Effector memory CD4-positive, alpha-beta T cell (primary cell): ENCODE results near the gene TMEM45B.
"Not testable (repeated sequence)": the region's sequence is repeated elsewhere in the genome, so short reads cannot be mapped to it uniquely, and the experiment has no call there.

ENCODE experiments used
- DNase-seq, 3 donors: peaks; one replicate each; pipeline ENCODE4 v3.0.0-alpha.2; 2020
- H3K27ac ChIP-seq: 2 replicates; pipeline ENCODE4 v1.7.0; 2013; ENCODE audit warnings: mild to moderate bottlenecking, low read length, moderate library complexity; ENCODE audit not compliant: insufficient read depth, poor library complexity, severe bottlenecking
- H3K27me3 ChIP-seq: replicated peaks from 2 replicates; pipeline ENCODE4 v1.7.0; 2013; ENCODE audit warnings: mild to moderate bottlenecking, low read length; ENCODE audit not compliant: insufficient read depth, control insufficient read depth, poor library complexity, severe bottlenecking
- H3K36me3 ChIP-seq: 2 replicates; pipeline ENCODE4 v1.7.0; 2013; ENCODE audit warnings: mild to moderate bottlenecking, low read length, moderate library complexity; ENCODE audit not compliant: control insufficient read depth, insufficient read depth
- H3K4me1 ChIP-seq: 2 replicates; pipeline ENCODE4 v1.7.0; 2013; ENCODE audit warnings: low read length, mild to moderate bottlenecking; ENCODE audit not compliant: control insufficient read depth, insufficient read depth, poor library complexity, severe bottlenecking
- H3K4me3 ChIP-seq: 2 replicates; pipeline ENCODE4 v1.7.0; 2013; ENCODE audit warnings: low read length, low read depth, mild to moderate bottlenecking; ENCODE audit not compliant: insufficient read depth, poor library complexity, severe bottlenecking
- H3K9me3 ChIP-seq: 2 replicates; pipeline ENCODE4 v1.7.0; 2013; ENCODE audit warnings: mild to moderate bottlenecking, low read length, moderate library complexity; ENCODE audit not compliant: control insufficient read depth

TMEM45B gene

DNA sequence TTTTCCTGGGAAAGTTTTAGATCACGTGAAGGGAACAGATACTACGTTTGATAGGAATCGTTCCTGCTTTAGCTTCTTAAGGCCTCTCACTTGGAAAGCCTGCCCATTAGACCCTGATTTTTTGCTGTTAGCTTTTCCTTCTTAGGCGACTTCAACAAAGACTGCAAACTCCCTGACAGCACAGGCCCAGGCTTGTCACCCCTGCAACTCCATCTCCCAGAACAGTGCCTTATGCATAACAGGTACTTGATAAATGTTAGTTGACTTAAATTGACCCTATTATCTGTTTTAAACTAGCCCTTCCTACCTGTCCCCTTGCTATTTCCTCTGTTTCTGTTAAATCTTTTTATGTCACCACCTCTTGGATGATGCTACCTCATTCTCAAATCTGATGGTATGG, 7.6 kb downstream of the TMEM45B start:
- not testable (repeated sequence) for H3K4me1 ChIP-seq, H3K4me3 ChIP-seq, DNase-seq, H3K9me3 ChIP-seq, H3K36me3 ChIP-seq, H3K27me3 ChIP-seq, H3K27ac ChIP-seq

DNA sequence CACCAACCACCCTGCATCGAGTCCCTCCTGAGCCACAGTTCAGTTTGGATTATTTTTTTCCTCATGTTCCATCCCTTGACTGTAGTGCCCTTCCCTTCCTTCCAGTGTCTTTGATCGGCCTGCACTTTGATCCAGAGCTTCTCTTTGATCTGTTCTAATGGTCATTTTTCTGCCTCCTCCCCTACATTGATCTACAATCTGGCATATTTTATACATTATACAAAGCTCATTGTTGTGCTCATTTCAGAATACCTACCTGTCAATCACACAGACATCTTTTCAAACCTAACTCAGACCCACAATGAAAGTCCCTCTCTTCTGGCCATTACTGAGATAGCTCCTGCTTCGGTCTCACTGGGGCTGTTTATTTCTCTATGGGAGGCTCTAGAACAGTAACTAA, 8.2 kb downstream of the TMEM45B start:
- H3K27me3 ChIP-seq, H3K4me1 ChIP-seq, H3K4me3 ChIP-seq, H3K27ac ChIP-seq, DNase-seq, H3K36me3 ChIP-seq, H3K9me3 ChIP-seq: not testable (repeated sequence)

DNA sequence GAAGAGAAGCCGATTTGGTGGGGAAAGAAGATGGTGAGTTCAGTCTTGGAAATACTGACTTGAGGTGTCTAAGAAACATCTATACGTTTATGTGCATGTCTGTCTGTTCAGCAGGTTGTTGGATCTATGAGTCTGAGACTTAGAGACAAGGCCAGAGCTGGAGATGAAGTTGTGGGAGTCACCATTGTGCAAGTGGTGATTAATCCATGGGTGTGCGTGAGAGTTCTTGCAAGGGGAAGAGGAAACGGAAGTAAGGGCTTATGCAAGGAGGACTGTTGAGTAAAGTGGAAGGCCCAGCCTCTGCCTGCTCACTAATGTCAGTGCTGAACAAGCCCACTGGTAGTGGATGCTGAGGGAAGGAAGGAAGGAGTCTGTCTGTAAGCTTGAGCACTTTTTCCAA, 9.7 kb downstream of the TMEM45B start:
- no peak overlapping the region for H3K4me3 ChIP-seq
- H3K4me1 ChIP-seq, result no peaks in the 10 kb centered on the region
- H3K36me3 ChIP-seq, result no peaks in the 10 kb centered on the region
- DNase-seq, result no peak
- H3K27ac ChIP-seq, result no peak overlapping the region
- no peaks in the 10 kb centered on the region for H3K9me3 ChIP-seq
- no peaks in the 10 kb centered on the region for H3K27me3 ChIP-seq

DNA sequence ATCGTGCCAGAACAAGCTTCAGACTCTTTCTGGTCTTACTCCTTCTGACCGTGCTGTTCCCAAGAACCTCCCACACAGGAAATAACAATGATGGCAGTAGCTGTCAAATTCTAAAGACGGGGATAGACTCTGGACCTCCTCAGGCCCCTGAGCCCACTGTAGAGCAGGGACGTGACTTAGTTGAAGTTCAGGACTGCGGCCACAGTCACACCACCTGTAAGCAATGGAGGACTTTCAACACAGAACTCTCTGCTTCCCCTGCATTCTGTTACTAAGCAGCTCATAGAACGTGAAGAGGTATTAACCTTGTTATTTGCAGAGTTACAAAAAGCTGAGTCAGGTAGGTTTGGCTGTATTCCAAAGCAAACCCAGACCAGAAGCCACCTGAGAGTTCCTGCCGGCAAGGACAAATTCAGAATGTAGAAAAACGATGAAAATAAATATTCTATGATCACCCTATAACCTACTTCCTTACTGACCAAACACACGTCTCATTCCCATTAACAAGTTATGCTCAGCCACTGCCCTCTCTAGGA, 12.7 kb downstream of the TMEM45B start:
- Histone ChIP-seq H3K4me3 (no peak overlapping the region), H3K27me3 (no peaks in the 10 kb centered on the region), H3K27ac (no peak overlapping the region), H3K9me3 (no peaks in the 10 kb centered on the region), H3K36me3 (no peaks in the 10 kb centered on the region), H3K4me1 (no peaks in the 10 kb centered on the region)
- DNase-seq, result no peak

DNA sequence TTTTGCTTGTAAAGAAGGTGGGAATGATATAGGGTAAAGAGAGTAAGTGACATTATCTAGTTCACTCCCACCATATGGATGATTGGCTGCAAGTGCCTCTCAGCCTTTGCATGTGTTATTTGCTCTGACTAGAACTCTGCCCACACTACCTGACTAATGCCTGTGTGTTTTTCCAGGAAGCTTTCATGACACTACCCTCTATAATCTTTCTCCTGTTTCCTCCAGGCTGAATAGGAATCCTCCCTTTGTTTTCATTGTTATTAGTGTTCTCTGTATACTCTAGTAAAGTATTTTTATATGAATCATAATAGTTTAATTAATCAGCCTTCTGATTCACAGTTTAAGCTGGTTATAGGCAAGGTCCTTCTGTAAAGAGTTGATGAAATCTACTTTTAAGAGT, 13.8 kb downstream of the TMEM45B start:
- H3K27ac ChIP-seq, H3K27me3 ChIP-seq, H3K36me3 ChIP-seq, H3K9me3 ChIP-seq, H3K4me3 ChIP-seq, DNase-seq, H3K4me1 ChIP-seq: not testable (repeated sequence)

DNA sequence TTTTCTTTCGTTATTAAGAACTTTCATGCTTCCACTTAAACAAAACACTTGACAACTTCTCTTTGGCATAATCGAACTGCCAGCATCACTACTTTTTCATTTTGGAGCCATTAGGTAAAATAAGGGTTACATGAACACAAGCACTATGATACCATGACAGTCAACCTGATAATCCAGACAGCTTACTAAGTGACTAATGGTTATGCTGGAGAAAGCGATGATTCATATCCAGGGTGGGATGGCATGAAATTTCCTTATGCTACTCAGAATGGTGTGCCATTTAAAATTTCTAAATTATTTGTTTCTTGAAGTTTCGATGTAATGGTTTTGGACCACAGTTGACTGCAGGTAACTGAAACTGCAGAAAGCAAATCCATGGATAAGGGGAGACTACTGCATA, 15.6 kb downstream of the TMEM45B start:
- H3K27ac ChIP-seq, result not testable (repeated sequence)

DNA sequence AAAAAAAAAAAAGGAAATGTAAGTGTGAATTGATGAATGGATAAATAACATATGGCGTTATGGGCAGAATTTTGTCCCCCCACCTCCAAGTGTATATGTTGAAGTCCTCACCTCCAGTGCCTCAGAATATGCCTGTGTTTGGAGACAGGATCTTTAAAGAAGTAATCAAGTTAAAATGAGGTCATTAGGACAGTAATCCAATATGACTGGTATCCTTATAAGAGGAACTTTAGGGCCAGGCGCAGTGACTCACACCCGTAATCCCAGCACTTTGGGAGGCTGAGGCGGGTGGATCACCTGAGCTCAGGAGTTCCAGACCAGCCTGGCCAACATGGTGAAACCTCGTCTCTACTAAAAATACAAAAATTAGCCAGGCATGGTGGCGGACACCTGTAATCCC, 17.6 kb downstream of the TMEM45B start:
- not testable (repeated sequence) for H3K4me3 ChIP-seq, H3K9me3 ChIP-seq, H3K27me3 ChIP-seq, DNase-seq, H3K36me3 ChIP-seq, H3K27ac ChIP-seq, H3K4me1 ChIP-seq

More for the DNA sequence above, 15.6 kb downstream of the TMEM45B start:
- not testable (repeated sequence) for H3K36me3 ChIP-seq, H3K4me1 ChIP-seq, DNase-seq, H3K9me3 ChIP-seq, H3K4me3 ChIP-seq, H3K27me3 ChIP-seq

DNA sequence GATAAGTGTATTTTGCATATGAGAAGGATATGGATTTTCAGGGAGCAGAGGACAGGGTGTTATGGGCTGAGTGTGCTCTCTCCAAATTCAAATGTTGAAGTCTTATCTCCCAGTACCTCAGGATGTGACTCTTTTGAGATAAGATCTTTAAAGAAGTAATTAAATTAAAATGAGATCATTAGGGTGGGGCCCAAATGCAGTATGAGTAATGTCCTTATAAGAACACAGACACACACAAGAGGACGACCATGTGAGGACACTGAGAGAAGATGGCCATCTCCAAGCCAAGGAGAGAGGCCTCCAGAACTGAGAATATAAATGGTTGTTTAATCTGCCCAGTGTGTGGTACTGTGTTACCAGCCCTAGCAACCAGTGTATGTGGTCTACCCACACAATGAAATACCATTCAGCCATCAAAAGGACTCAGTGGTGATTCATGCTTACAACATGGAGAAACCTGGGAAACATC, 20.8 kb downstream of the TMEM45B start:
- not testable (repeated sequence) for DNase-seq, H3K4me1 ChIP-seq, H3K36me3 ChIP-seq, H3K27ac ChIP-seq, H3K4me3 ChIP-seq, H3K27me3 ChIP-seq, H3K9me3 ChIP-seq

DNA sequence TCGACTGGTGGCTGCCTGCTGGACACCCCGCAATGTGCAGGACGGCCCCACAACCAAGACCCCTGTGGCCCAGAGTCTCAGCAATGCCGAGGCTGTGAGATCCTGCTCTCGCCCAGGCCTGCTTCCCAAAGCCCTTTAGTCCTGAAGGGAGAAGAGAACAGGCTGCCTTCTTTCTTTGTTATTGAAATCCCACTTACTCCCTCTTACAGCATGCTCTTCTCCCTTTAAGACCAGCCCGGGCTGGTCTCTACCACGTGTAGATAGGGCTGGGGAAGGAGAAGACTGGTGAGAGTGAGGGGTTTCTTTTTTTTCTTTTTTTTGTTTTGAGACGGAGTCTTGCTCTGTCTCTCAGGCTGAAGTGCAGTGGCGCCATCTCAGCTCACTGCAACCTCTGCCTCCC, 21.3 kb downstream of the TMEM45B start:
- H3K27me3 ChIP-seq, result no peaks in the 10 kb centered on the region
- H3K9me3 ChIP-seq, result no peaks in the 10 kb centered on the region
- peaks cover 6% of the 10 kb centered on the region for H3K4me1 ChIP-seq
- no peak overlapping the region for H3K4me3 ChIP-seq
- DNase-seq, result no peak
- no peaks in the 10 kb centered on the region for H3K36me3 ChIP-seq
- H3K27ac ChIP-seq, result no peak overlapping the region

DNA sequence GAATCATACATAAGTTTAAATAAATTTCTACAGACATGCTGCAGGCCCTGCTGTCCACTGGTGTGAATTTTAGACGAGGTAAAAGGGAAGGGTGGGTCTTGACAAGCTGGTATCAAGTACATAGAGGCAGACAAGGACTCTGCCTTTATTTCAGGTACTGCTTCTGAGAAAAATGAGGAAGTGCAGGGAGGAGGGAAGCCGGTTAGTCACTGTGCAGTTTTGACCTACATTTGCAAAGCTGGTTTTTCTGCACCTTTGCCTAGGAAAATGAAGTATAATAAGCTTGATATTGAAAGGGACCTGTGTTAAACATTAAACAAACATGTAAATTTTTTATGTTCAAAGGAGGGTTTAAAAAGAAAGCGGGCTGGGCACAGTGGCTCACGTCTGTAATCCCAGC, 24.6 kb downstream of the TMEM45B start:
- no peaks in the 10 kb centered on the region for H3K36me3 ChIP-seq
- no peaks in the 10 kb centered on the region for H3K9me3 ChIP-seq
- H3K4me1 ChIP-seq, result peaks cover 6% of the 10 kb centered on the region
- no peak overlapping the region for H3K27ac ChIP-seq
- H3K4me3 ChIP-seq, result no peak overlapping the region
- DNase-seq, result no peak
- H3K27me3 ChIP-seq, result no peaks in the 10 kb centered on the region

DNA sequence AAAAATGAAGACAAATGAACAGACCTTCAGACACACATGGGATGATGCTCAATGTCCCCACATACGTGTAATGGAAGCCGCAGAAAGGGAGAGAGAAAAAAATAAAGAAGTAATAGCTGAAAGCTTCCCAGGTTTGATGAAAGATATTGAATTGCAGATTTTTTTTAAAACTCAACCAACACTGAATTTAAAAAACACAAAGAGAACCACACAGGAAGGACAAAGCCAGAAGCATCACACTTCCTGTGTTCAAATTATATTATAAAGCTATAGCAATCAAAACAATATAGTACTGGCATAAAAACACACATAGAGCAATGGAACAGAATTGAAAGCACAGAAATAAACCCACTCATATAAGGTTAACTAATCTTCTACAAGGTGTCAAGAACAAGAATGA, 26.5 kb downstream of the TMEM45B start:
- no peaks in the 10 kb centered on the region for H3K36me3 ChIP-seq
- H3K4me3 ChIP-seq, result no peak overlapping the region
- no peaks in the 10 kb centered on the region for H3K9me3 ChIP-seq
- no peaks in the 10 kb centered on the region for H3K27me3 ChIP-seq
- peaks cover 13% of the 10 kb centered on the region for H3K4me1 ChIP-seq
- no peak for DNase-seq
- no peak overlapping the region for H3K27ac ChIP-seq
